ENCODE measurements around the gene ESYT2.

ESYT2 gene

DNA sequence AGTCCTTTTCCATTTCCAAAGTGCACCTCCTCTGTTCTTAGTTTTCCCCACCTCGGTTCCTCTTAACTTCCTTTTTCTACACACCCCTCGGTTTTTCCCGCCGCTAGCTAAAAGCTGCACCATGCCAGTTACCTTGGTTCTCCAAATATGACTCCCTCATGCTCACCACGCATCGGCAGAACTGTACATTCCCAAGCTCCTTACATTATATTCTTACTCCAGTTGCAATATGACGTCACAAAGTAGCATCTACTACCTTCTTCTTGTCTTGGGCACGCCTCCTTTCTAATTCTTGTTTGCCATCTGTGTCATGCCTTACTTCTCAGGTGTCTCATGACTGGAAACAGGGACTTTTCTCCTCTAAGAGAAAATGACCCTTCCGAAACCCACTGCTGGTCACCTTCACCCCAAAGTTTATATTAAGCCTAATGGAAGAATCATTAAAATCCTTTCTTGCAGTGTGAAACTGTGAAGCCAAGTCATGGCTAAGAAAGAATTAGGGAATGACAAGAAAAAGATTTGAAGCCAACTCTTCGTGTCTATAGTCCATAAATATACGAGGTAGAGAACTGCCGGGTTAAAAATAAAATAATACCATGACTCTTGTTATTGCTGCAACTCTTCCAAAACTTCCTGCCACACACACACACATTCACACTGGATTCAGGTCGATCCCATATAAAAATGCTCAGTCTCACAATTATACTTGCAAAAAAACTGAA lies 1.7 kb downstream of the ESYT2 start:
- FAIRE-seq (no peak), DNase-seq (ENCODE audit: insufficient read length, low spot score) (no peak)

DNA sequence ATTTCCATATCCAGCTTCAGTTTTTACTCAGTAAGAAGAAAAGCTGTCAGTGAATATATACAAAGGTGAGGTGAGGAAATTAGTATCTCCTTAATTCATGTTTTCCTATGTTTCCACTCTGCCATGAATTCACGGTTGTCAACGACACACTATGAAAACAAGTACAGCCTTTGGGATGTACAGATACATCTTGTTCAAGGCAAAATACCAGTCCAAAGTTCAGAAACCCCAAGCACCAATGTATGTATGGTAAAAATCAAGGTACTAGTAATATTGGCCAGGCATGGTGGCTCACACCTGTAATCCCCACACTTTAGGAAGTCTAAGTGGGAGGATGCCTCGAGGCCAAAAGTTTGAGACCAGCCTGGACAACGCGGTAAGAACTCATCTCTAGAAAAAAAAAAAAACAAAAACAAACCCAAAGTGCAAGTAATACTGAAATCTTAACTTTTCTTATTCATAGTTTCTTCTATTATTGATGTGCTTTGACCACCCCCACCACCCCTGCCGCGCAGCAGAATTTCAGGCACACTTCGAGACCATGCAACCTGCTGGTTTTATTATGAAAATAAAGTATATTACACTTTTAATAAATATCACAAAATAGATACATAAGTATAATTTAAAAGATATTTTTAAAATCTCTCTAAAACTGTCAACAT lies 3.5 kb downstream of the ESYT2 start:
- FAIRE-seq (no peak), DNase-seq (ENCODE audit: insufficient read length, low spot score) (no peak)

DNA sequence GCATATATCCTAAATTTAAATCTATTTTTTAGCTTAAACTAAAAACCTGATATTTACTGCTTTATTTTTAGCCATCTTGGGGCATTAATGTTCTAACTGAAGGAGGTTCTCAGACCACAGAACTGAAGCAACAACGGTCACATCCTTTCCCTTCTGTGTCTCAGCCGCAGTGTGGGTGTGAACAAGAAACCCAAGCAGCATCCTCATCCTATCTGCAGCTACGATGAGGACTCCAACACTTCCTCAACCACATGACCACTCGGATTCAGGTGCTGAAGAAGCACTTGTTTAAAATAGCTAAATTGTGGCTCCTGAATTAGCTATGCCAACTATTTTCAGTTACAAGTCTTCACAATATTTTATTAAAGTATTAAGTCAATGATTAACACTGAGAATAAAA lies 5.3 kb downstream of the ESYT2 start:
- DNase-seq (ENCODE audit: insufficient read length, low spot score), result no peak
- FAIRE-seq, result peak; percentile 89

DNA sequence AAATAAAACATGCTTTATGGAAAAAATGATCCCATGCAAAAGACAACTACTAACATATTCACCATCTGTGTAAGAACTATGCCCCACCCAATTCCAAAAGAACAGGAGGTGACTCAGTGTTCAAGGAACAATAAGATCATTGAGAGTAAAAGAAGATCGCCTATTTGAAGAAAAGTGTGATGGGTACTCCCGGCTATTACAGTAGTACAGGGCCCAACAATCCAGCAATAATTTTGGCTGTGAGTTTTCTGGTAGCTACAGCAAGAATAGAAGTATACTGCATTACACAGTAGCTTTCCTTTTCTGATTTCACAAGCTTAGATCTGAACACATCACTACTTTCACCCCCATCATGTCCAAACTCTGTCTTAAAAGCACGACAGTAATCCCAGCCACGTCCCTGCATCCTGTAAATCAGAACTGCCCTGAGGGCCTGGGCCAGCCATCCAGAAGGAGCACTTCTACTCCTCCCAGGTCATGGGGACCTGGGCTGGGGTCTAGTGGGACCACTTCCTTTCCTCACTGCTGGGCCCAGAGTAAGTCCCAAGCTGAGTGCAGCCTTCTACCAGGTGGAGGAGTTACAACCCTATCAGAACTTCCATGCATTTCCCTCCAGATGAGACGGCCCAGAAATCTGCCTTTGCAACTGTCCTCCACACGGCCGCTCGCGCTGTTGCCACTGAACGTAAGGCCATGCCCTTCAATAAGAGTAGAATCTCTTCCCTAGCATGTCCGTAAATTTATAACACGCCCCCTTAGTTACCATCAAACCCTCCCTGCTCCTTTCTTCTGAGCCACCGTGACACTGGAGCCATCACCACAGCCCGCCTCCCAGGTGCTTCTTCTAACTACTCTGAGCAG lies 7.9 kb downstream of the ESYT2 start:
- FAIRE-seq (no peak), DNase-seq (ENCODE audit: insufficient read length, low spot score) (no peak)

DNA sequence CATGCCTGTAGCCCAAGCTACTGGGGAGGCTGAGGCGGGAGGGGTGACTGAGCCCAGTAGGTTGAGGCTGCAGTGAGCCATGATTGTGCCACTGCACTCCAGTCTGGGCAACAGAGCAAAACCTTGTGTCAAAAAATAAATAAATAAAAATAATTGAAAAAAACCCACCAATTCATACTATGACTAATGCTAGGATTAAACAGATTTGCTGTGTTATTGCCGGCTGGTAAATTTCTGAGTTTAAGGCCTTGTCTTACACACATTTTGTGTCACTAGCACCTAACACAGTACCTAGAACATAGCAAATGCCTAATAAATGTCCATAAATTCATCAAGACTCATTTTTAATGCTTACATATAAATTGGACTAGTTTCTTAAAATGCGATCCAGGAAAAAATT lies 8.7 kb downstream of the ESYT2 start:
- DNase-seq (ENCODE audit: insufficient read length, low spot score) (no peak), FAIRE-seq (no peak)

DNA sequence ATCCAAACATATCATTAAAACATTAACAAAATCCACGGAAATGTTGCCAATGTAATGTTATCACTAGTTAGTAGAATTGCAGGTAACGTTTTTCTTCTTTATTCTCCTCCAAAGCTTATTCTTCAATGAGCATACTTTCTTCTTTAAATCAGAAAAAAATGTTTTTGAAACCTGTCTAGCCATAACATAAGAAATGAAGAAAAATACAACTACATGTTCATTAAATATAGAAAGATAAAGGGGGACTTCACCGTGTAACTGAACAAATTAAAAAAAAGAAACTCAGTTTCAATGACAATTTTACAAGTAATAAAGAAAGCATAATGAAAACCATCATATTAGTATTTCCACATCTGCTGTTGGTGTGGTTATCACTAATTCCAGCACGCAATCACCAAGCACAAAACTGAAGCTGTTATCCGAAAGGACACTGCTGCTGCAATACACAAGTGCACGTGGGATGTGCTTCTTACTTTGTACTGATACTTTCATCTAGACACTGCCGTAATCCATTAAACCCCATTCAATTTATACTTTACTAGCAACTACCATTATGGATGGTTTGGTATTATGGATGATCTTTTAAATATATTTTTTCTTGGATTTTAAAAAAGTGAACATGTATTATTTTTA lies 9.6 kb downstream of the ESYT2 start:
- no peak for FAIRE-seq

DNA sequence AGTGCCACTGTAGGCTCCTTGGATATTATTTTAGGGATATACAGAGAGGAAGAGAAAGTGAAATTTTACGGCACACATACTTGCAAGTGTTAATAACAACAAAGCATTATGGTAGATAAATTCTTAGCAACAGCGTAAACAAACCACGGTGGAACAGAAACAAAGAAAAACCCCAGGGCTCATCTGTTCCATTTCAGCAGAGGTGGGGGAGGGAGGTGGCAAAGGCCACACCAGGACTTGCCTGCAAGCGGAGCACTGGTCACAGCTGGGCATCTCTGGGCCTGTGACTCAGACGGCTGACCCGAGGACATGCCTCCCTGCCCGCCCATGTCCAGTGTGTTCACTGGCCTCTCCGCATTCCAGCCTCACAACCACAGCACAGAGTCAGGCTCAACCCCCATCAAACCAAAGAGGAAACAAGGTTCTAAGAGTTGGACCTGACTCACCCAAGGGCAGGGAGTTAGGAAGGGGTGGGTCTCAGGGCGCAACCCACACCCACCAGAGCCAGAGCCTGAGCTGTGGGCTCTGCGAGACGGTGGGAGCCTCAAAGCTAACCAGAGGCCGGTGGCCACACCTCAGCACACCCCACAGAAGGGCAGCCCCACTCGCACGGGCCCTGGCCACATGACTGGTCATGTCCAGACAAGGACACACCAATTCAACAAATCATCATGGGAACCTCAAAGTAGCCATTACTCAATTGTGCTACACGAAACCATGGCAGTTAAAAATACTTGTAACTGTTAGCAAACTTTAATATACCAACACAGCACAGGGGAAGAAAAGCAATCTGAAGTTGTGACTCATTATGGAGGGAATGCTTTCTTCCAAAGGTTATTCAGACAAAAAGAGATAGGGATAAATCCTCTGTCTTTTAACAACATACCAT lies 10.7 kb downstream of the ESYT2 start:
- FAIRE-seq, result peak; percentile 89
- DNase-seq (ENCODE audit: insufficient read length, low spot score), result peak; percentile 55

More for the DNA sequence above, 9.6 kb downstream of the ESYT2 start:
- DNase-seq (ENCODE audit: insufficient read length, low spot score), result no peak

DNA sequence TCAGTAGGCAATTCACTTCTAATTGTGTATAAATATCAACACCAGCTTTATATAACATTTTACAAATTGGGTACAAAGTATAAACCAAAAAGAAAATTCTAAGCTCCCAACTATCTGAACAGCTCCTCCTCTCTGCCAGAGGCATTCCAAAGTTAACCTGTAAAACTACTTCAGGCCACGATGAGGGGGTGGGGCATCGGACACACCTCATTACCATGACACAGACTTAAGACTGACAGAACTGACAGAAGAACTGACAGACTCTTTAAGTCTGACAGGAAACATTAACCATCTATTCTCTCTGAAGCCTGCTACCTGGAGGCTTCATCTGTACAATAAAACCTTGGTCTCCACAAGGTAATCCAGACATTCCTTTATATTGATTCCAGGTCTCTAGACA lies 12.3 kb downstream of the ESYT2 start:
- FAIRE-seq (no peak), DNase-seq (ENCODE audit: insufficient read length, low spot score) (no peak)

DNA sequence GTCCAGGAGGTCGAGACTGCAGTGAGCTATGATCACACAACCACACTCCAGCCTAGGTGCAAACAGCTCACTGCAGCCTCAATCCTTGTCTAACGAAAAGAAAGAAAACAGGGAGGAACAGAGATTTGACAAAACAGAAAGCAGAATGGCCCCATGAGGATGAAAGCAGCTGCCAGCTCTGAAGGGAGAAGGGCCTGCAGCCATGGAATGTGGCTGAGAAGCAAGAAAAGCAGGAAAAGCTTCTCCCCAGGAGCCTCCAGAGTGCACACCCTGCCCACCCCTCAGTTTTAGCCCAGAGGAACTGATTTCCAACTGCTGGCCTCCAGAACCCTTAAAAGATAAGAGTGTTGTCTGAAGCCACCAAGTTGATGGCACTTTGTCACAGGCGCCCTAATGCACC lies 13.0 kb downstream of the ESYT2 start:
- no peak for DNase-seq (ENCODE audit: insufficient read length, low spot score)
- FAIRE-seq, result no peak

DNA sequence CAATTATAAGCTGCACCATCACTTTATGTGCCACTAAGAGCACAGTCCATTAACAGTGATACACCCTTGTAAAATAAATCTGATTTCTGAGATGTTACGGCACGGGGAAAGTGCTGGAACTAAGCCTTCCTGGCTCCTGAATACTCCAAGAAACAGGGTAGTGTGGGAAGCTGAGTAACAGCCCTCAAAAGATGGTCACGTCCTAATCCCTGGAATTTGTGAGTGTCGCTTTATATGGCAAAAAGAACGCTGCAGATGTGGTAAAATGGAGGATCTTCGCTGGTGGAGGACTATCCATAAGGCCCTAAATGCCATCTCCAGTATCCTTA lies 13.5 kb downstream of the ESYT2 start:
- no peak for FAIRE-seq
- DNase-seq (ENCODE audit: insufficient read length, low spot score), result no peak

DNA sequence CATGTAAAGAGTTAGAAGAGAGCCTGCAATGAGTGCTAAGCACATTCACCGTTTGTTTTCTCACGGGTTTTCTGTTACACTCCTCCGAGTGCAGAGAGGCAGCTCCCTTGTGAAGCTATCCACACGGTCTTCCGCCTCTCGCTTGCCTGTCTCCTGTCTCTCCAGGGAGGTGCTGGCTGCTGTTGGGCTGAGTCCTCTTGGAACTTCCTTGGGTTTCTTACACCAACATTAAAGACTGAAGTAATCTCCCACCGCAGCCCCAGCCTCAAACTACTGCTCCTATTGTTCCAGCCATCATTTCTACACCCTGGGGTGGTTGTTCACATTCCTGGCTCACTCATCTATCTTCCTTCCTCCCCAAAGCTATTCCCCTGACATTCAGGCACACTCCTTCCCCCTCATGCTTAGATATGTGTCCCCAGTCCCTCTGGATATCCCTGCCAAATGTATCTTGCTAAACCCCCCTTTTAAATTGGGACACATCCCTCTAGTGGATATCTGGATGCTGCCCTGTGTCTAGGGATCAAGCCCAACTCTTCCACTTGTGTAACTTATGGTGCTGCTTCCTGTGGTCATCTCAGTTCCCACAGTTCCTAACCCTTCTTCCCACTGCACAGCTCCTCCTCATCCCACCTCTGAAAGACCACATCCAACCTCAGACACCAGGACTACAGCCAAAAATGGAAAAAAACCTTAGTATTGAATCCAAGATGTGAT lies 14.1 kb downstream of the ESYT2 start:
- DNase-seq (ENCODE audit: insufficient read length, low spot score) (no peak), FAIRE-seq (no peak)

DNA sequence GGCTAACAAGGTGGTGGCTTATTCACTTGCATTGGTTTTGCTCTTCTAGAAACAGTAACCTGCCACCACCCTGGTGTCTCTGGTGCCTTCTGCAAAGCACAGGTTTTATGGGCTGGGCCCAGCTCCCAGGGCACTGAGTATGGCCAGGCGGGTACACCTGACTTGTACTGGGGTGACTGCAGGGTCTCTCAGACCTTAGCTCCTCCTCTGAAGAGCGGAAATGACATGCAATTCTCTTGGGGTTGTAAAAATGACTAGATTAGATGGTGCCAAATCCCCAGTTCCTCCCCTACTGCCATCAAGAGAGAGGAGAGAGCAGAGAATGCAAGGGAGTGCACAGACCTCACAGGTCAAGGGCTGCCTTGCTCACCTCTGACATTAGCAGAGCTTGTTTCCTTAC lies 14.7 kb downstream of the ESYT2 start:
- no peak for FAIRE-seq
- DNase-seq (ENCODE audit: insufficient read length, low spot score), result no peak

DNA sequence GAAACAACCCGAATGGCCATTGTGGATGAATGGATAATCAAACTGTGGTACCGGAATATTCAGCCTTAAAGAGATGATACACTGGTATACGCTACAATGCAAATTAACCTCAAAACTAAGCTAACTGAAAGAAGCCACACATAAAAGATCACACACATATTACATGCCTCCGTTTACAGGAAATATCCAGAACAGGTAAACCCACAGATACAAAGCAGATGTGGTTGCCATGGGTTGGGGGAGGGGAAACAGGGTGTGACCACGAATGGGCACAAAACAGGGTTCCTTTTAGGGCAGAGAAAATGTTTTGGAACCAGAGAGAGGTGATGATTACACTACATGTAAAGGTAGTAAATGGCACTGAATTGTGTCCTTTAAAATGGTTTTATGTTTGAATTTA lies 16.6 kb downstream of the ESYT2 start:
- FAIRE-seq (no peak), DNase-seq (ENCODE audit: insufficient read length, low spot score) (no peak)

DNA sequence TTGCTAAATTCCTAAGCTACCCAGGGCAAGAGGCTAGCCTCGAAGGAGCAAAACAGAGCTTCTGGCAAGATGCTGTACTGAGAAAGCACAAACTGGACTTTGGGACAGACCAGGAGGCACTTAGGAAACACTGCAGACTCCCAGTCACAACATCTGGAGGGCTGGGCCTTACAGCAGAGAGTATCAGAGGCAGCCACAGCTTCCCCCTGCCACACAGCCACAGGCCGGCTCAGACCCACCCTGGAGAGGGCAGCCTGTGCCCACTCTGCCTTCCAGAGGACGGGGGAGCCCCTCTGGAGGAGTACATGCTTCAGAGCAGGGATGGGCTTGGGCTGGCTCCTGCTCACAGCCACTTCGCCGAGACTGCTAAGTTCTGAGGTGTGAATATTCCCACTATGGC lies 17.4 kb downstream of the ESYT2 start:
- DNase-seq (ENCODE audit: insufficient read length, low spot score) (no peak), FAIRE-seq (no peak)

DNA sequence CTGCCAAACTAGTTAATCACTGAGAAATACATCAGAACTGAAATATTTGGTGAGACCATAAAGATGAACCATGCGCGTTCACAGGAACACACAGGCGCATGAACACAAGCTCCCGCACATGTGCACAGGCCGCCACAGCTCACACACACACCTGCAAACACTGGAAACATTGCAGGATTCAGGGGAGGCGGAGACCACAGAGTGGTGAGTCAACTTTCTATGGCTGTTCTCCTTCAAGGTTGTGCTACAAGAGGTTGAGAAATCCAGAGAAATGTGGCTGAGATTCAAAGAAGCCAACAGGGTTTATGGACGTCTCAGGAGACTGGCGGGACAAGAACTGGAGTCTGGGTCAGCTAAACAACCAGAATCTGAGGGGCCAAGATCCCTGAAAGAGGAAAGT lies 17.8 kb downstream of the ESYT2 start:
- DNase-seq (ENCODE audit: insufficient read length, low spot score) (no peak), FAIRE-seq (no peak)

DNA sequence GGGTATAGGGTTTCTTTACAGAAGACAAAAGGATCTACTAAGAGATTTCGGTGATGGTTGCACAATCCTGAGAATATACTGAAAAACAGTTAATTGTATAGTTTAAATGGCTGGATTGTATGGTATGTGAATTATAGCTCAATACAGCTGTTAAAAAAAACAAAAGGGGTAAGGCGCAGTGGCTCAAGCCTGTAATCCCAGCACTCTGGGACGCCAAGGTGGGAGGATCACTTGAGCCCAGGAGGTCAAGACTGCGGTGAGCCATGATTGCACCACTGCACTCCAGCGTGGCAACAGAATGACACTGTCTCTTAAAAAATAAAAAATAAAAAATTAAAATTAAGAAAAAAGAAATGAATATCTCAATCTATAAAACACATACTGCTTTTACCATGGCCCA lies 18.5 kb downstream of the ESYT2 start:
- DNase-seq (ENCODE audit: insufficient read length, low spot score) (no peak), FAIRE-seq (no peak)

DNA sequence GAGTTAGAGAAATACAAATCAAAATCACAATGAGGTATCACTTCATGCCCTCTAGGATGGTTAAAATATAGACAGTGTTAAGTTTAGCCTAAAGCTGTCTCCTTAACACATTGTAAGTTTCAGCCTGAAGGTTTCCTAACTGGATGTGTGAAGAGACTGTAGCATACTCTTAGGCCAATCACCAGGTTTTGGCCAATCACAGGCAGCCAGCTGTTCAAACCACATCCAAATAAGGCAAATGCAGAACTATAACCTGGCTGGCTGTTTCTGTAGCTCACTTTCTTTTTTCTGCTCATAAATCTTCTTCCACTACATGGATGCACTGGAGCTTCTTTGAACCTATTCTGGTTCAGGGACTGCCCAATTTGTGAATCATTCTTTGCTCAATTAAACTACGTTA lies 19.7 kb downstream of the ESYT2 start:
- peak; percentile 84 for FAIRE-seq
- peak; percentile 44 for DNase-seq (ENCODE audit: insufficient read length, low spot score)

DNA sequence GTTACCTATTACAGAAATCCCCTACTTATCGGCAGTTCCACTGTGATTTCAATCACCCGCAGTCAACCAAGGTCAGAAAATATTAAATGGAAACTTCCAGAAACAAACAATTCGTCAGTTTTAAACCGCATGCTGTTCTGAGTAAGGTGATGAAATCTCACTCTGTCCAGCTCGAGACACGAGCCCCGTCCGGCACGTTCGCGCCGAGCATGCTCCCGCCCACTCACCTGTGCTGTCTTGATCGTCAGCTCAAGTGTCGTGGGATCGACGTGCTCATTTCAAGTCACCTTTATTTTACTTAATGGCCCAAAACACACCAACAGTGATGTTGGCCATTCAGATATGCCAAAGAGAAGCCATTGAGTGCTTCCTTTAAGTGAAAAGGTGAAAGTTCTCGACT lies 21.2 kb downstream of the ESYT2 start:
- DNase-seq (ENCODE audit: insufficient read length, low spot score) (no peak), FAIRE-seq (no peak)

DNA sequence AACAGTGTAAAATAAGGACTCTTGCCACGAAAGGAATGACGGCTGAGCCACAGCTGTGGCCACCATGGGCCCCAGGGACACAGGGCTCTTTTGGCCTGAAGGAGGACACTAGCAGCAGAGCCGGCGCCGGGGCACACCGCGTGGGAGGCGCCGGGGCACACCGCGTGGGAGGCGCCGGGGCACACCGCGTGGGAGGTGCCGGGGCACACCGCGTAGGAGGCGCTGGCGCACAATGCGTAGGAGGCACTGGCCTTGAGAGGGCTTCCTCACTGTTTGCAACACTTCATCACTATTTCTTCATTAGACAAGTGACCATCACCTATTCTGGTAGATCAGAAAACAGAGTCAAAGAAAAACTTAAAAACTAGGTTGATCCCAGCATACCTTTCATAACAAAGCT lies 23.4 kb downstream of the ESYT2 start:
- DNase-seq (ENCODE audit: insufficient read length, low spot score) (no peak), FAIRE-seq (no peak)

DNA sequence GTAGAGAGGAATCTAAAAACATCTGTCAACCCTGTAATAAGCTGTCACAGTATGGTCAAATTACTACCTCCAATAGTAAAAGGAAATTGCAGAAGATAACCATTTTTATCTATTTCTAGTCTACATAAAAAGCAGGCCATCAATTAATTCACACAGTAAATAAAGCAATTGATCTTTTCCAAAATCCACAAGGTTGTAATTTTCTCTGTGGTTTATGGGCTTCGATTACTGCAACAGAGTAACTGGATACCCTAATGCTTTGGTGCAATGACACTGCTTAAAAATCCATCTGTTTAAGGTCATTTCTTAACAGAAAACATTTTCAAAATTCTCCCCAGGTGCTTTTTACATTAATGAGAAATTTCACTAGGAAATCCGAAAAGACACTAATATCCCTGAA lies 23.9 kb downstream of the ESYT2 start:
- DNase-seq (ENCODE audit: insufficient read length, low spot score) (no peak), FAIRE-seq (no peak)

All from GM19239 (cell line).